ENCODE measurements around the gene GNE.
"Not testable (repeated sequence)": the region's sequence is repeated elsewhere in the genome, so short reads cannot be mapped to it uniquely, and the experiment has no call there.

Gene GNE

GRCh38 chr9:36268007-36268427 lies 9.8 kb upstream of the GNE start:
- DNase-seq: no peak

GRCh38 chr9:36264896-36265295 lies 6.6 kb upstream of the GNE start:
- no peak for DNase-seq

GRCh38 chr9:36263683-36264082 lies 5.4 kb upstream of the GNE start:
- DNase-seq: no peak

GRCh38 chr9:36258996-36259533 lies 817 bp upstream of the GNE start:
- no peak for DNase-seq

- no peak for DNase-seq
These were observed 6.8 kb downstream of the GNE start for GRCh38 chr9:36251428-36251827.

- DNase-seq: no peak
These were observed 8.2 kb downstream of the GNE start for GRCh38 chr9:36250079-36250478.

GRCh38 chr9:36249189-36249588 lies 9.1 kb downstream of the GNE start:
- no peak for DNase-seq

- not testable (repeated sequence) for DNase-seq
These were observed 10.2 kb downstream of the GNE start for GRCh38 chr9:36248061-36248460.

- no peak for DNase-seq
These were observed 10.9 kb downstream of the GNE start for GRCh38 chr9:36247356-36247755.

- DNase-seq: no peak
These were observed 12.3 kb downstream of the GNE start for GRCh38 chr9:36245906-36246305.

- DNase-seq: not testable (repeated sequence)
These were observed 18.6 kb downstream of the GNE start for GRCh38 chr9:36239675-36240074.

- not testable (repeated sequence) for DNase-seq
These were observed 19.0 kb downstream of the GNE start for GRCh38 chr9:36239205-36239604.

- DNase-seq: no peak
These were observed 21.0 kb downstream of the GNE start for GRCh38 chr9:36237230-36237629.

GRCh38 chr9:36222449-36222848 lies 35.8 kb downstream of the GNE start:
- no peak for DNase-seq

GRCh38 chr9:36221667-36222066 lies 36.6 kb downstream of the GNE start:
- no peak for DNase-seq

- no peak for DNase-seq
These were observed 39.8 kb downstream of the GNE start for GRCh38 chr9:36218411-36218901.

- no peak for DNase-seq
These were observed 40.2 kb downstream of the GNE start for GRCh38 chr9:36218011-36218410.

- DNase-seq: no peak
These were observed 40.8 kb downstream of the GNE start for GRCh38 chr9:36217256-36217968.

- DNase-seq: no peak
These were observed 43.7 kb downstream of the GNE start for GRCh38 chr9:36214571-36214970.

- no peak for DNase-seq
These were observed 44.3 kb downstream of the GNE start for GRCh38 chr9:36213989-36214388.

GRCh38 chr9:36213387-36213786 lies 44.9 kb downstream of the GNE start:
- no peak for DNase-seq

GRCh38 chr9:36211510-36211909 lies 46.7 kb downstream of the GNE start:
- DNase-seq: no peak

GRCh38 chr9:36210722-36211121 lies 47.5 kb downstream of the GNE start:
- no peak for DNase-seq

GRCh38 chr9:36208521-36209253 lies 49.6 kb downstream of the GNE start:
- DNase-seq: no peak
